GM19025 (cell line): ENCODE results near the gene WDR47.
"Not testable (repeated sequence)": the region's sequence is repeated elsewhere in the genome, so short reads cannot be mapped to it uniquely, and the experiment has no call there.

Source experiments
- ATAC-seq: cut with Tn5 transposase; IDR thresholded peaks from one replicate; pipeline ENCODE4 v1.9.1; 2021; ENCODE audit warnings: mild to moderate bottlenecking, low read depth, moderate library complexity; ENCODE audit not compliant: unreplicated experiment

Gene WDR47

DNA sequence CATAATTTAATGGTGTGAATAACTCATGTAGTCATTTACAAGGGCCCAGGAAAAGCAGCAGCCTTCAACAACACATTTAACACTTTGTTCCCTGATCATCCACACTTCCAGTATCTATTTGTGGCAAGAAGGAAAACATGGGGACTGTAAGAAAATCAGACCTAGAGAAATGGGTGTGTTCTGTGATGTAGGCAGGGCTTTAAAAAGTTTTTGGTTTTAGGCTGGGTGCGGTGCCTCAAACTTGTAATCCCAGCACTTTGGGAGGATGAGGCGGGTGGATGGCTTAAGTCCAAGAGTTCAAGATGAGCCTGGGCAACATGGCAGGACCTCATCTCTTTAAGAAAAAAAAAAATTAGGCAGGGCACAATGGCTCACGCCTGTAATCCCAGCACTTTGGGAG, 14.2 kb upstream of the WDR47 start:
- ATAC-seq = no peak

DNA sequence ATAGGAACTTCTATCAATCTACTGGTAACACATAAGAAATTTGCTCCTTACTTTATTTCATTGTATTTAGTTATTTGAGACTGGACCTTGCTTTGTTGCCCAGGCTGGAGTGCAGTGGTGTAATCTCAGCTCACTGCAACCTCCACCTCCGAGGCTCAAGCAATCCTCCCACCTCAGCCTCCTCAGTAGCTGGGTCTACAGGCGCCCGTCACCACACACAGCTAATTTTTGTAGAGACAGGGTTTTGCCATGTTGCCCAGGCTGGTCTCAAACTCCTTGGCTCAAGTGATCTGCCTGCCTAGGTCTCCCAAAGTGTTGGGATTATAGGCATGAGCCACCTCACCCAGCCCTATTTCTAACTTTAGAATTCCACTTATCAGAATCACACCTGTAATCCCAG, 10.2 kb upstream of the WDR47 start:
- not testable (repeated sequence) for ATAC-seq

GRCh38 chr1:109050228-109050995, 8.5 kb upstream of the WDR47 start:
- no peak for ATAC-seq

GRCh38 chr1:109048335-109048734, 6.4 kb upstream of the WDR47 start:
- ATAC-seq = no peak

DNA sequence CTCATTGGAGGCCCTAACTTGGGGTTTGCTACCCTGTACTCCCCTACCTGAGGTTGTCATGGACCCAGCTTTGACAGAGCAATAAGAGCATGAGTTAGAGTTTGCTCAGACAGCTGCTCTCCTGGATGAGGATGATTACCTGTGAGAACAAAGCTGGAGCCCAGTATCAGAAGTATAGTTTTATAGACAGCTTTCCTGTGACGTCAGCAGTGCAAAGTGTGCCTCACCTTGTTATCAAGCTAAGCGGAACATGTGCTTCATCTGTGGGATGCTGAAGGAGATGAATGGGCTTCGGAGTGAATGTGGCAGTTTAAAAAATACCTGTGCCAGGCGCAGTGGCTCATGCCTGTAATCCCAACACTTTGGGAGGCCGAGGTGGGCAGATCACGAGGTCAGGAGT, 5.4 kb upstream of the WDR47 start:
- ATAC-seq = no peak

GRCh38 chr1:109046671-109047070, 4.8 kb upstream of the WDR47 start:
- ATAC-seq = no peak

DNA sequence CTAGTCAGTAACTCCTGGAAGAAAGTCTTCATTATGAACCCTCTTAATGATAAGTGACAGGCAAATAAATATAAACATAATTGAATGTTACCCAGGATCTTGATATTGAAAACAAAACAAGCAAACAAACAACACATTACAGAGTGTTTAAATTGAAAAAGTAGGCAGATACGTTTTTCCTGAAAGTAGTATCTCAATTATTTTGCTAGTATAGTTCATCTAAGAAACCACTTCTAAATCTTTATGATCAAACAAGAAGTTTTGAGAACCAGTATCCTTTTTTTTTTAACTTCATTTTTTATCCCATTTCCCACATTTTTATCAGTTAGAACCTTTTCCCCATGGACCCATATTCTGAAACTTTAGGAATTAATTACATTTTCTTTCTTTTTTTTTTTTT, 3.7 kb upstream of the WDR47 start:
- ATAC-seq = no peak

- no peak for ATAC-seq
These were observed 797 bp downstream of the WDR47 start for GRCh38 chr1:109040989-109041620.

DNA sequence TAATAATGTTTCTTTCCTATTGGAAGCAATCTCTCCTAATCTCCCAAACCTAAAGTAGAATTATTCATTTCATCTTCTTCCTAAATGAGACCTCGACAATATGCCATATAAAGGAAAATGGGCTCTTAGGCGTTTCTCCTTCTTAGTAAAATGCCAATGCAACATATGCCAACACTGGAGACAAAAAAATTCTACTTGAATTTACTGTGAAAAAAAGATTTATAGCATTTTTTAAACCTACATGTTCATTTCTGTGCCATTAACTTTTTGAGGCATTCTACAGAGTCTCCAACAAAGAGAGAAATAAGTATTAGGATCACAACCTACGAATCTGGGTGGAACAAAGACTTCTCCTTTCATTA, 1.3 kb downstream of the WDR47 start:
- ATAC-seq = no peak

DNA sequence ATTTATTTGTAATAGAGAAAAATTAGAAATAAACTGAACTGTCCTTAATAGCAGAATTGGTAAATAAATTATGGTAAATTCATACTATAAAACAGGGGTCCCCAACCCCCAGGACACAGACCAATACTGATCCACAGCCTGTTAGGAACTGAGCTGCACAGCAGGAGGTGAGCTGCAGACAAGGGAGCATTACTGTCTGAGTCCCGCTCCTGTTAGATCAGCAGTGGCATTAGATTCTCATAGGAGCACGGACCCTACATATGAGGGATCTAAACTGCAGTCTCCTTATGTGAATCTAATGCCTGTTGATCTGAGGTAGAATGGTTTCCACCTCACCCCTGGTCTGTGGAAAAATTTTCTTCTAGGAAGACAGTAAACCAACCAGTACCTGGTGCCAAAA, 7.5 kb downstream of the WDR47 start:
- no peak for ATAC-seq

GRCh38 chr1:109029493-109029892, 12.4 kb downstream of the WDR47 start:
- not testable (repeated sequence) for ATAC-seq

DNA sequence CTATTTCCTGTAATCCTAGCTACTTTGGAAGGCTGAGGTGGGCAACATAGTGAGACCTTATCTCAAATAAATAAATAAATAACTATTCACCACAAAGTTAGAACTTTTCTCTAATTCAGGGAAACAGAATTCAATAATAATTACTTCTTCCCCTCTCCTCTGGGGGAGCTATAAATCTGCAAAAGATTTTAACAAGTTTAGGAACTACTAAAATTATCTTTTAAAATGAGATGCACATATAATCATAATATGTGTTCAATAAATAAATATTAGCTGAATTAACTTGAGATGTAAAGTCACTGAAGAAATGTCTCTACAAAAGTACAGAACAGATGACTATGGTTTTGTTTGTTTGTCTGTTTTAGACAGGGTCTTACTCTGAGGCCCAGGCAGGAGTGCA, 14.1 kb downstream of the WDR47 start:
- ATAC-seq = no peak

- ATAC-seq = no peak
These were observed 16.2 kb downstream of the WDR47 start for GRCh38 chr1:109025694-109026093.

- ATAC-seq = no peak
These were observed 17.3 kb downstream of the WDR47 start for GRCh38 chr1:109024646-109025045.

GRCh38 chr1:109020693-109021257, 21.1 kb downstream of the WDR47 start:
- no peak for ATAC-seq

- ATAC-seq = not testable (repeated sequence)
These were observed 24.2 kb downstream of the WDR47 start for GRCh38 chr1:109017719-109018118.

- ATAC-seq = no peak
These were observed 24.8 kb downstream of the WDR47 start for GRCh38 chr1:109017134-109017533.

GRCh38 chr1:109011335-109011734, 30.6 kb downstream of the WDR47 start:
- no peak for ATAC-seq

GRCh38 chr1:108996622-108997021, 45.3 kb downstream of the WDR47 start:
- not testable (repeated sequence) for ATAC-seq

GRCh38 chr1:108983114-108983513, 58.8 kb downstream of the WDR47 start:
- ATAC-seq = no peak

GRCh38 chr1:108976658-108977057, 65.2 kb downstream of the WDR47 start:
- no peak for ATAC-seq

- no peak for ATAC-seq
These were observed 69.0 kb downstream of the WDR47 start for GRCh38 chr1:108972951-108973350.
